KG1 (cell line): ENCODE results near the gene CYP26B1.

Experiments used
- DNase-seq: peaks from one replicate; lab custom pipeline; 2025; lab: John Stamatoyannopoulos, UW

CYP26B1 gene

DNA sequence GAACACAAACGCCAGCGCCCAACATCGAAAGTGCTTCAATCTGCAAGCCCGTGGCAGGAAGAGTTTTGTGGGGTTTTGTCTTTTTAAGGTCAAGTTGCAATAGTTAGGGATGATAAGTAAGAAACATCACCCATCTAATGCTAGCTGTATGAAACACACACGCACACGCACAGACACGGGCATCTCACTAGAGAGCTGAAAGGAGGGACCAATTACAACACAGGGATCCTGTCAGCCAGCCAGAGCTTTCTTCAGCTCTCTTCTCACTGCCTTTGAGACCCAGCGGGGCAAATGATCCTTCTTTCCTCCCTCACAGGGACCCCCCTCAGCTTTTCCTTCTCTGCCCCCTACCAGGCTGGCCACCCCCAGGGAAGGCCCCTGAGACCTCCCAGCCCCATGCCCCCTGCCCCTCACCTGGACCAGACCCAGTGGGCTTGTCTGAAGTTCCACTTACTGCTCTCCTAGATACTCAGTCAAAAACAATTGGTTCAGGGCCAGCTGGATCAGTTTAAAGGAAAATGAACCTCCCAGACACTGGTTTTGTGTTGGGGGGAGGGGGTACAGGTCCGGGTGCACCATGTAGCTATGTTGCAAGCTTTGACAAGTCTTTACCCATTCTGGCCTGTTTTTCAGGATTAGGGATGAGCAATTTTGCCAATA, 17.9 kb downstream of the CYP26B1 start:
- no peak for DNase-seq

DNA sequence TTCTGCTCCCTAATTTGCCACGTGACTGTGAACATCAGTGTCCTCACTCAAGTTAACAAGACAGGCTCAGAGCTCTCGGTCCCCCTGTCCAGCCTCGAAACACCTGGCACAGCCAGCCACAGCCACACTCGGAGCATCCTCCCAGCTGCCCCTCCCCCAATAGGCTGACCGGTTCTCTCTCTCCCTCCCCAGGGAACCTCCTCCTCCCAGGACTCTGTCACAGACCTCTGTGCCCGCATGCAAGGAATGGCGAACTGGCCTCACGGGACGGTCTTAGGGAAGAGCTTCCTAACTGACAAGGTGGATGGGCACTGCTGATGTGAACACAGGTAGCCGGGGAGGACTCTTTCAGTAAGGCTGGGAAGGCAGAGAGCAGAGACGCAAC, 18.8 kb downstream of the CYP26B1 start:
- DNase-seq = no peak

DNA sequence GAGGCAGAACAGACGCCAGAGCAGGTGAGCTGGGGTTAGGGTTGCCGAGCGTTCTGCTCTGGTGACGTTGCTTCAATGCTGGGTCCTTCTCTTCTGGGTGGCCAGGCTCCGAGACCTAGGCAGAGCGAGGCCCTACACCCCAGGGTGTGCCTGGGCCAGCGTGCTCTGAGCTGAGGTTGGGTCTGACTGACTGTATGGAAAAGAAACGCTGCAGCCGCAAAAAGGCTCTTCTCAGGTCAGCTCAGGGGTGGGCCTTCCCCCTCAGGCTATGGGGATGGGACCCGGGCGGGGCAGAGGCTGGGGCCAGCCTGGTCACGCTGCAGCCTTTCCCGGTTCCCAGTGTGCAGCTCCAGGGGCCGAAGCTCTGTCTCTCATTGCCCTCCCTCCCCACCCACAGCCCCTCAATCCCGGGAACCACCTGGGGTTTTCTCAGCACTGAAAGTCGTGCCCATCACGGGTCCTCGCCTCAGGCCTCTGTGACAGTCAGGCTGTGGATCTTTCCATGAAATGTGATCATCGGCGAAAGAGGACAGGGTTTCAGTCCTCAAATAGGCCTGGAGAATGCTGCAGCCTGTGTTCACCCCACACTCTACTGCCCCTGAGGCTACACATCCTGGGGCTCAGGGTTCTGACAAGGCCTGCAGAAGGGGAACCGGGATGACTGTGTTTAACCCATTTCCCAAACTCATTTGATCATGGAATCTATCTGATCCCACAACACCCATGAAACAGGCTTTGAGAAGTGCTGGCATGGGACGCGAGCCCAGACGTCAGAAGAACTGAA, 19.4 kb downstream of the CYP26B1 start:
- DNase-seq = no peak

DNA sequence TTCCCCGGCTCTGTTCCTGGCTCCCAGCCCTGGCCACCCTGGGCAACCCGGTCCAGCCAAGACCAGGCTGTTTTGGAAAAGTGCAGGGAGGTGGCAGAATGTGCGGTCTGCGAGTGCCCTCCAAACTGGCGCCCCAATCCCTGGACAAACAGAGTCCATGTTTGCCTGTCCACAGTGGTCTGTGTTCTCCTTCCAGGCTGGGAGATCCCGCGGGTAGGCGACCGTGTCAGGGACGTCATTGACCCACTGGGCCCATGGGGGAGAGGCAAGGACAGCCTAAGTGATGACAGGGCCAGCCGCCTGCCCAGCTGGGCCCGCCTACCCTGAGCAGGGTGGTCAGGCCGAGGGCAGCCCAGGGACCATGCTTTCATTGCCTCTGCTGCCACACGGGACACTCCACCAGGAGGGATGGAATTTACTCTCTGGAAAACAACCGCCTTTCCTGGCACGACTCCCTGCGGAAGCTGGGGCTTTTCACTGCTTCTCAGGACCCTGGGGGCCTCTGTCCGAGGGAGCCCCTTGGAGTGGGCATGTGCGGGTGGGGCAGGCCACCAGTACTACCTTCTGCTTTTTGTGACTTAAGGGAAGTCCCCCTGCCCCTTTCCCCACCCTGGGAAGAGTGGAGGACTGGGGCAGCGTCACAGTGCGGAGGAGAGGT, 20.1 kb downstream of the CYP26B1 start:
- no peak for DNase-seq

DNA sequence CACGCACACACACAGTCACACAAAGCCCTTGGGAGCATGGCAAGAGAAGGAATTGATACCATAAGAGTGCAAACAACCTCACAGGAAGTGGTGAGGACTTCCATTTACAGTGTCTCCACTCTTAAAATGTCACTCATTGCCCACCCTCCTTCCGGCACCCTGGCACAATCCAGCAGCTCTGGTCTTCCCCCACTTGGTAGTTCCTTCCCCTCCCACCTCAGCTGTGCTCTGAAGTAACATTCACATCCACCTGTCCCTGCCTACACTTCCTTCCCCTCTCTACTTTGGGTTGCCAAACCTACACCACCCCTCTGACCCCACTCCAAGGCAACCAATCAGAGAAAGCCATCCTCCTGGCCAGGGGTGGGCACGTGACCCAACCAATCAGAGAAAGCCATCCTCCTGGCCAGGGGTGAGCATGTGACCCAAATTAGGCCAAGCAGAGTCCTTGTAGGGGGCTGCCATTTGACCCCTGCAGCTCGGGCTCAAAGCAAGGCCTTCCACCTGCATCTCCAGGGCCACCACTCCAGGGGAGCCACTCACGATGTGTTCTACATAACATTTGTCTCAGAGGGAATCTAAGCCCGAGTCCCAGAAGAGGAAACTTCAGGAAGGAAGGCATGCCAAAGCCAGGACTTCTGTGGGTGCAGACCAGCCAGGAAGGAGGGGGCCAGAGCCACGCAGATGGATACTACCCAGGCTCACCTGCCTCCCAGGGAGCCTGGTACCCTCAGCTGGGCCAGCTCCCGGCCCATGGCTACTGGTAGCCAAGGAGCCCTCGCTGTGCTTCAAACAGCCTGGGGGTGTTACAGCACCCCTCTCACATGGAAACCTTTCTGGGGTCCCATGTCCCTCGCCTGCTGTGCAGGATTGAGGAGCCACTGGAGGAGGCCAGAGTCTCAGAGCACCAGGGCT, 21.2 kb downstream of the CYP26B1 start:
- no peak for DNase-seq

DNA sequence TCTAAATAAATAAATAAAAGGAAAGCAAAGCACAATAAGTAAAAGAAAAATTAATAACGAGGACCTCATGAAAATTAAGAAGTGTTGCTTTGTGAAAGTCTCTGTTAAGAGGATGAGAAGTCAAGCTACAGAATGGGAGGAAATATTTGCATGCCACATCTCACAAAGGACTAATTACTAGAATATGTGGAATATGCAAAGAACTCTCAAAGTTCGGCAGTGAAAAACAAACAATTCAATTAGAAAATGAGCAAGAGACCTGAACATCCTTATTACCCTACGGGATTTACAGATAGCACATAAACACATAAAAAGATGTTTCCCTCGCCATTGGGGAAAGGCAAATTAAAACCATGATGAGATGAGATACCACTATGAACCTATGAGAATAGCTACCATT, 23.3 kb downstream of the CYP26B1 start:
- no peak for DNase-seq

DNA sequence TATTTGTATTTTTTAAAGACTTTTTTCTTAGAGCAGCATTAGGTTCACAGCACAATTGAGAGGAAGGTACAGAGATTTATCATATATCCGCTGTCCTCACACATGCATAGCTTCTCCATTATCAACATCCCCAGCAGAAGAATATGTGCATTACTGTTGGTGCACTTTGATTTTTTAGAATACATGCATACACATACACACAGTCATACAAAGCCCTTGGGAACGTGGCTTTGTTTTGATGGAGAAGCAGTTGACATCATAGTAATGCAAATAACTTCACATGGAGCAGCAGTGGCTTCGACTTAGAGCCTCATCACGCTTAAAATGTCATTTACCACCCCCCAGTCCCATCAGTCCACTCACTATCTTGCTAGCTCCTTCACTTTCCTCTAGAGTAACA, 26.5 kb downstream of the CYP26B1 start:
- DNase-seq = no peak

DNA sequence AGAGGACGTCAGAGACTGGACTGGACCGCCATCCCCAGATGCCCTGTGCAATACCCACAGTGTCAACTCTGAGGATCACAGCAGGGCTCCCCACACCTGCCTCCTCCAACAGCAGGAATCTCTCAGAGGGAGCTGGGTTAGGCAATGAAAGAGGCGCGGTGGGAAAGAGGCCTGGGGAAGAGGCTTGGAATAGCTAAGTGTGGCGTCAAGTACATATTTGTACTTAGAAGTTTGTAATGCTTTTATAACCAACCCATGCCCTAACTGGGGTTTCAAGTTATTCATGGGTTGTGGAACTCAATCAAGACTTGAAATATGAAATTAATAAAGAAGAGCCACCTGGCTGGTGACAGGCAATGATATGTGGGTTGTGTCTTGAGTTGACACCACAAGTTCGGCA, 28.7 kb downstream of the CYP26B1 start:
- DNase-seq = no peak

DNA sequence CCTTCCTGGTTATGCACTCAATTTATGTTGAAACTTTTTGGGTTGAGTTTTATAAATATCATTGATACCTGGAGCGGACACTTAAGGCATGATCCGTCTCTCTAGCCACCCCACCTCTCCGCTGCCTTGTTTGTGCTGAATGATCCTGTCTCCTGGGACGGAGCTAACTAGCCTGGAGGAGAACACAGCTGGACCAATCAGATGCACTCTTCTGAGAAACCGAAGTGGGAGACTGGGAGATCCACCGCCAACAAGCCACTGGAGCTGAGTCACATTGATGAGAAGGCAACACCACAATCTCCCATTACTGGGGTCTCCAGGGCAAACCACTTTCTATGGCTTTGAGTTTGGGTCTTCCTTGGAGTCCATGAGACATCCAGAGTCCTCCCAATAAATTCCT, 29.3 kb downstream of the CYP26B1 start:
- DNase-seq = no peak

DNA sequence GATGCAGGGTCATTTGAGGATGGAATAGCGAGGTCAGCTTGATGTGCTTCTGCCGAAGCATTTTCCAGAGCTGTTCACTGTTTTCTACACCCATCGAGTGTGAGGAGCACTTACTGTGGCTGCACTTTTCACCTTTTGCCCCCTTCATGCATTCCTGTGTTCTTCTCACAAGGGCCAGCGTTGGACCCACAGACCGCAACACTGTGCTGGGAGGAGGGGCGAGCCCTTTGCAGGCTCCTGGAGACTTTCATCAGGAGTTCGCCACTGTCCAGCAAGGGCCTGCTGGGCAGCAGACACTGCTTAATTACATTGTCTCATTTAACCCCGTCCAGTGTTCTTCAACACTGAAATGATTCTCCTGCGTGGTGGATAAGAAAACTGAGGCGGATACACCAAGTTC, 29.9 kb downstream of the CYP26B1 start:
- no peak for DNase-seq

DNA sequence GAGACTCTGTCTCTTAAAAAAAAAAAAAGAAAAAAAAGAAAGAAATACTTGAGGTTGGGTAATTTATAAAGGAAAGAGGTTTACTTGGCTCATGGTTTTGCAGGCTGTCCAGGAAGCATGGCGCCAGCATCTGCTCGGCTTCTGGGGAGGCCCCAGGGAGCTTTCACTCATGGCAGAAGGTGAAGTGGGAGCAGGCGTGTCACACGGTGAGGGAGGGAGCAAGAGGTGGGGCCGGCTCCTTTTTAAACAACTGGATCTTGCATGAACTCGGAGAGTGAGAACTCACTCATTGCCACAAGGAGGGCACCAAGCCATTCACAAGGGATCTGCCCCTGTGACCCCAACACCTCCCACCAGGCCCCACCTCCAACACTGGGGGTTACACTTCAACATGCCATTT, 30.6 kb downstream of the CYP26B1 start:
- no peak for DNase-seq

DNA sequence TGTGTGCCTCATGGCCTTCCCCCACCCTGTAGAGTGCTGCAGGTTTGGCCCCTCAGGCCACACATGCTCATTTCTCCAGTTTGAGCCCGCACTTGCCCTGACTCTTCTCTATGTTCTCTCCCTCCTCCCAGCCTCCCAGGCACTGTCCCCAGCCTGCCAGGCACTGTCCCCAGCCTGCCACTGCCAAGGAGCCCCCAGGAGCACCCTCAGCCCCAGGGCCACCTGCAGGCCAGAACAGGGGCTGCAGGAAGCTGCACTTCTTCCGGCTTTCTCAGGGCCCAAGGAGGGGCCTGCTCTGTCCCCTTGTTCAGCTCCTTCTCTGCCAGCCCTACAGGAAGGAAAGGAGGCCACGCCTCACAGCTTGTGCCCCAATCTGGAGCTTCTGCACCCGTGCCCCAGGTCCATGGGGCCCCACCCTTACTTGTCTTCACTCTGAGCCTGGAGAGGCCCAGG, 31.6 kb downstream of the CYP26B1 start:
- DNase-seq = no peak

DNA sequence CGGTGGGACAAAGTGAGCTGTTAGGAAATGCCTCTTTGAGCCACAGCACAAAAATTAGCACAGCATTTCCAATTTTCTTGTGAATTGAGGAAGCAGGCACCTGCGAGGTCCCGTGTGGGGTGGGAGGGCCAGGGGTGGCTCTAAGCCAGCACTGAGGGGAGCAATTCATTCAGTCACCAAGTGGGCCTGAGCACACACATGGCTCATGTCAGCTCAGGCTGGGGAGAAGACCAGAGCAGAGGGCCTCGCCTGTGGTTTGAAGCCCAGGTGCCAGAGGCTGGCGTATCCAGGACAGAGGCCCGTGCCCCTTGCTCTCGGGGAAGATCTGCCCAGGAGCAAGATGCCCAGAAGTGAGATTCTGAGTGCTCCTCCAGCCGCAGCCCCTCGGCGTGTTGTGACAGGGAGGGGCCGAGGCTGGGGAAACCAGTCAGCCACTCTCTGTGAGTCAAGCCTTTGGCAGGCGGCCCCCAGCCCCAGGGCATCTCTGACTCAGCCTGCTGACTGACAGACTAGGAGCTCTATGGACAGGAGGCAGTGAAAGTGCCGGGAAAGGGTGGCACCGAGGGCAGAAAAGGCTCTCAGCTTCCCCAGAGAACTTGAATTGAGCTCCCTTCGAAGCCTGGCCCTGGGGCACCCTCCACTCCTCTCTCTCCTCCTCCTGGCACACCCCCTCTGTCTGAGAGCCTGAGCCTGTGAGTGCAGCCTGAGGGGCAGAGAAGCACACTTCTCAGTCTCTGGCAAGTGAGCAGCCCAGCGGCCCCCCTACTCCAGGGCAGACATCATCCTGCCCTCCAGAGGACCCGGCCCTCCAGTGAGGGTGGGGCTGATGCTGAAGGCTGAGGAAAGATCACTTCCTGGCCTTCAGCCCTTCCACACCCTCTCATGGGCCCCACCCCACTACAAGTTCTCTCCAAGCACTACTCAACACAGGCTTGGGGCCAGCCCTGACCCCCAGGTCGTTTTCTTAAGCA, 32.3 kb downstream of the CYP26B1 start:
- DNase-seq = no peak

DNA sequence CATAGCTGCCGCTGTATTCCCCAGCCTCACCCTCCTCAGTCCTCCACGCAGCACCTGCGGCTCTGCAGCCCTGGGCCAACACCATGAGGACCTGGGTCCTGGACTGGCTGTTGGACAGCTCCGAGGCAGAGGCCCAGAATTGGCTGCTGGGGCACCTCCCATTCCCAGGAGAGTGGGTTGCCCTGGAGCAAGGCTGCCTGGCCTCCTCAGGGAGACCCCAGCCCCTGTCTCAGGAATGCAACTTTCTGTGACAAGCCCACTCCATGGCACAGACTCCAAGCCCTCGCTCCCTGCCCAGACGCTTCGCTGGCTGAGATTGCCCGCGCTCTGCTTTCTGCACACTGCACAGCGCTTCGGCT, 33.0 kb downstream of the CYP26B1 start:
- no peak for DNase-seq

DNA sequence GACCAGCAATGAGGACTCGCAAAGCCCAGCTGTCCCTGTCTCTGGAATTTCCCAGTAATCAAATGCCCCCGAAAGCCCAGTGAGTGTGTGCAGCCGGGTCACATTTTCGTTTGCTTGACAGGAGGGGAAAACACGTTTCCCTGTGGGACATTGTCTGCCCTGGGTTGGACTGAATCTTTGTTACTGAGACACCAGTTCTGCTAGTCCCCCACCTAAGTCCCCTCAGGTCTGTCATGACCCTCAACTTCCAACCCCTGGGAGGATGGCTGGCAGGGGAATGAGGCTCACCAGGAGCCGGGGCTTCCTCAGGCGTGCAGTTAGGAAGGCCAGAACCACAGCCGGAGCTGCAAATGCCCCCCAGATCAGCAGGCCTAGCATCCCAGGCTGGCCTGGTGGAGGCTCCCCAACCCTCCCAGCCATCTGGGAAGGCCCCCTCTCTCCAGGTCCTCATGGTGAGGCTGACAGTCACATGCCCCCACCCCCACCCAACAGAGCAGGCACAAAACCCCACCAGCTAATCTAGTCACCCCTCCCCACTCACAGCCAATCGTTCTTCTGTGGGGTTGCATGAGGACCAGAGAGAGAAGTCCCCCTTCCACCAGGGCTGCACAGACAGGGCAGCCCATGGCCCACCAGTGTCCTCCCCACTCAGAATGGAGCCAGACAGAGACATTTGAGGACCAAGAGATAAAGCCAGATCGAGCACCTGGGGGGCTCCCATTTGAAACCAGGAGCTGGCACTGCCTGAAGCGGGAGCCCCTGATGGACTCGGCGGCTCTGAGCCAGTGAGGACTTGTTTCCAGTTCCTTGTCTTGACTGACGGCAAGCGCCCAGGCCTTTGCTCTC, 33.6 kb downstream of the CYP26B1 start:
- DNase-seq = no peak

DNA sequence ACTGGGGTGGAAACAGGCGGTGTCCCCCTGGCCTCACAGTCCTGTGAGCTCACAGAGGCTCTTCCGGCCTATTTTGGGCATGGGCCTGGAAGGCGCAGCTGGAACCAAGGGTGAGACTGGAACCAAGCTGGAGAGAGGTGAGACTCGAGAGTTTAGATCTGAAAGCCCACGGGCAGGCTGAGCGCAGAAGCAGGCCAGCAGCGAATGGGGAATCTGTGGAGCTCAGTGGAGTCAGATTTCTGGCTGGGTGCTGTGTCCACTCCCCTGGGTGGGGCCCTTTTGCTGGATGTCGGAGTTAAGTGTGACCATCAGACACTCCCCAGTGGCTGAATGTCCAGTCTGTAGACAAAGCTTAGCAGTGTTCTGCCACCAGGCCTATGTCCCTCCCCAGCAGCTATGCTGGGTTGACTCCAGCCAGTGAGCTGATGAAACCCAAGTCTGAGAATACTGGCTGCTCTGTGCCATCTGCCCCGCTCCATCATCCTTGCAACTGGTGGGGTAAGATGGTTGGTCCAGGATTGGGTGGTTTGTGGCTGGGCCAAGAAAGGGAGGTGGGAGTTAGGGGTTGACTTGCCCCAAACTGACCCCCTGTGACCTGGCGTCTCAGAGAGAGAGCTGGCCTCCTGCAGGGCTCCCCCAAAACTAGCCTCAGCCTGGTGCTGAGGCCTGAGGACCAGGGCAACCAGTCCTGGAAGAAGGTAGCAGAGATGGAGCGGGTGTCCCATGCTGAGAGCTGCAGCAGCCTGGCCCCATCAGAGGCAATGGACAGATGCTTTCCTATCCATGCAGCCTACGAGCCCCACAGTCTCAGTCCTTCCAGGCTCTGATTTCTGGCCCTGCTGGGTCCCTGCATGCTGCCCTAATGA, 34.4 kb downstream of the CYP26B1 start:
- no peak for DNase-seq

DNA sequence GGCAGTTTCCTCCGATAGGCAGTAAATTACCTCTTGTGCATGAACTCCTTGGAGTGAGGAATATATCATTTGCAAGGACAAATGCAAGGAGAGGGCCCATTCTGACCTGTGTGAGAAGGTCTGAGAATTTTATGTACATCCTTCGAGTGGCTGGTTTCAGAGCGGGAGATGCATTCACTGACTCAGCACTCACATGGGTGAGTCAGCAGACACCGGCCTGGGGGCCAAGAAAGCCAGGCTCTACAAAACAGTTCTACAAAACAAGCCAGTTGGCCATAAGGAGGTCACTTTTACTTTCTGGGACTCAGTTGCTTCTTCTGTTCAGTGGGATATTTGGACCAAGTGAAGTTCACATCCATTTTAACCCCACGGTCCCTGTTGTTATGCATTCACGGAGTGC, 35.3 kb downstream of the CYP26B1 start:
- DNase-seq = no peak

DNA sequence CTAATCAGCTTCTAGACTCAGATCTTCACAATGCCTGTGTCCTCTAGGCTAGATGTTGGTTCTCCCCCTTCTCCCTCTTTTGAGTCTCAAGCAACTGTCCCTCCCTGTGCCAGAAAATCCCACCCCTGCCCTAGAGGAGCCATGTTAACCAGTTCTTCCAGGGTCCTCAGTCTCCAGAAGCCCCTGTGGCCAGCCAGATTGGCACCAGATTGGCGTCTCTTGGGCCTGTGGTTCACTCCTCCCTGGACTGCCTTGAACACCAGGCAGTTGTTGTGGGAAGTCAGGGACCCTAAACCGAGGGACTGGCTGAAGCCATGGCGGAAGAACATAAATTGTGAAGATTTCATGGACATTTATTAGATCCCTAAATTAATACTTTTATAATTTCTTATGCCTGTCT, 36.6 kb downstream of the CYP26B1 start:
- no peak for DNase-seq

DNA sequence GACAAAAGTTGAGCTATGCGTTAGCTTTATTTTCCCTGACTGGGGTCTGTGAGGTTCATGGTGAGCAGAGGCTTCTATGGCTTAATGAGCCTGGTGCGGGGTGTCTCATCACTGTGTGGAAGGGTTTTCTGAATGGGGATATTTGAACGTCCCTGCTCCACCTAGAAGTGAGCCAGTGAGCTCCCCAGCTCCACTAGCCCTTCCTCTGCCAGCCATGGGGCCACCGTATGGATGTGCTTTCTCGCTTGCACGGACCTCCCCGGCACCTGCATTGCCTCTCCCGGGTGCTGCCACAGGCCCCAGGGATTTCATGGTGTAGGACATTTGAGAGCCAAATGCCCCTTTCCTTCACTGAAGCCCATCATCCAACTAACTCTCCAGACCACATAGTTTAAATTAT, 37.8 kb downstream of the CYP26B1 start:
- DNase-seq = no peak
